Muscle of back (tissue), 11 donors: ENCODE measurements around the gene EPHA4. TPM values are rescaled to one million over a fixed set of nuclear protein-coding genes. Genes with fewer than 3 reads are reported as not detected.

ENCODE experiments used
- DNase-seq, 3 donors: peaks; one replicate each; pipeline versions ENCODE4 v3.0.0 to v3.0.0-alpha.2; 2013
- polyA plus RNA-seq, 10 donors: library from polyadenylated mRNA; unstranded; fragments of 120-200 nt; gene quantifications; one replicate each; pipeline ENCODE4 v1.2.1, GENCODE V29; 2013; ENCODE audit not compliant: insufficient read length in 10 of 10

The EPHA4 gene
- polyA plus RNA-seq, 10 donors = 10.3 to 30.0 (median 19.9) TPM

GRCh38 chr2:221477714-221478484 is 94.2 kb downstream of the EPHA4 start:
- peak in 1 of 3 donors; percentile 63 for DNase-seq

GRCh38 chr2:221476195-221476594 is 95.9 kb downstream of the EPHA4 start:
- no peak for DNase-seq

DNA sequence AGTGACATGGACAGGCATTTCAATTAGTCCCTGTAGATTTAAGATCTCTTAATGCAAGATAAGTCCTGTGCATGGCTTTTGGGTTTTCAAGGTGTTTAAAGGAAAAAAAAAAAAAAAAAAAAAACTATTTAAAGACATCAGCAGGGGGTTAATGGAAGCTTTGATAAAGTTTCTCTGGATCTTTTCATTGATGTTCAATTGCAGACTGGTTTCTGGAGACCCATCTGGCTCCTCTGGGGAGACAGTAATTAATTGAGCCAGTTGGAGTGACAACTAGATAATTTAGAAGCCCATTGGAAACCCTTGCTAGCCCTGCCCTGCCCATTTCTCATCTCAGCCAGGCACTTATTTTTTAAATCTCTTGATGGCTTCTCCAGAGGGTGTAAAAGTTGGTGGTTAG is 98.7 kb downstream of the EPHA4 start:
- DNase-seq = no peak

- no peak for DNase-seq
Measured at GRCh38 chr2:221468317-221468716, 103.8 kb downstream of the EPHA4 start.

GRCh38 chr2:221467610-221468009 is 104.5 kb downstream of the EPHA4 start:
- no peak for DNase-seq

DNA sequence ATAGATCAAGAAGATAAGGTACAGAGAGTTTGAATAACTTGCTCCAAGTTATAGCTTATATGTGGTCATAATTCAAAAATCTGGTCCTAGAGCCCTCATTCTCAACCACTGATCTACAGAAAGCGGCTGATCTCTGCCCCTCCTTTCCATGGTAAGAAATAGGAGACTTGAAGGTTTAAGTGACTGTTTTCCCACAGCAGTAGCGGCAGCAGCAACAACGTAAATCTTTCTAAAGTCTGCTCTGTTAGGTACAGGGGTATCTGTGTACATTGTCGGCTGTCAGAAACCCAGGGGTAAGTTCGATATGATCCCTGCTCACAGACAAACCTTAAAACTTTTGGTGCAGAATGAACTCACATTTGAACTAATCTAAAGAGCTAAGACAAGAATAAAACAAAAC is 105.4 kb downstream of the EPHA4 start:
- no peak for DNase-seq

DNA sequence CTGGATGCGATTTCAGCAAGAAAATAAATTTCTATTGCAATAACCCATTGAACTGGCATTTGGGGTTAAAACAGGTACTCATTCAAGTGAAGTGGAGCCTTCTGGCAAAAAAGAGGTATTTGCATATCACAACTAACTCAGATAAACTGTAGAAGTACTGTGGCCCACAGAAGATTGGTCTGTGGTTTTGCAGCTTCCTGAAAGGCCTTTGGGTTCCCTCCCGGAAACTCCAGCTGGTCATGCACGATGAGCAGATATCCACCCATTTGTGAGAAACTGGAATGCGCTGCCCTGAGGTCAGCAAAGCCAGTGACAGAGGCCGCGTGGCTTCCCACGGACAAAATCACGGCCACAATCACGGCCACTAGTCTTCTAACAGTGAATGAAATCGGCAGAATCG is 106.3 kb downstream of the EPHA4 start:
- DNase-seq = no peak

- no peak for DNase-seq
Measured at GRCh38 chr2:221464971-221465370, 107.1 kb downstream of the EPHA4 start.

- no peak for DNase-seq
Measured at GRCh38 chr2:221463241-221463896, 108.7 kb downstream of the EPHA4 start.

DNA sequence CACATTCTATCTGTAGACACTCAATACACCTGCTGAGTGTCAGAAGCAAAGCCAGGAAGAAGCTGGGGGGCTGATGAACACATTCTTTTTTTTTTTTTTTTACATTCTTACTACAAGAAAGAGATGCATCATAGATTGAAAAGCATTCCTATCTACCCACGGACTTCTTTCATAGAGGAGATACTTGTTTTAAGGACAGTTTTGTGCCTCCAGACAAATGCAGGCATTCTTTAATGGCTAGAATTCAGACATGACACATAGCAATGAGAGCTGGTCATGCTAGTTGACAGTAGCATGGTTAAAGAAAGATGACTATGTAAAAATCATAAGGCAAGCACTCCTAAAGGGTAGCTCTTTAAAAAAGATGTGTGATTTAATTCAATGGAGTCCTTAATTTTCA is 110.2 kb downstream of the EPHA4 start:
- no peak for DNase-seq

GRCh38 chr2:221460136-221460535 is 112.0 kb downstream of the EPHA4 start:
- DNase-seq = no peak

DNA sequence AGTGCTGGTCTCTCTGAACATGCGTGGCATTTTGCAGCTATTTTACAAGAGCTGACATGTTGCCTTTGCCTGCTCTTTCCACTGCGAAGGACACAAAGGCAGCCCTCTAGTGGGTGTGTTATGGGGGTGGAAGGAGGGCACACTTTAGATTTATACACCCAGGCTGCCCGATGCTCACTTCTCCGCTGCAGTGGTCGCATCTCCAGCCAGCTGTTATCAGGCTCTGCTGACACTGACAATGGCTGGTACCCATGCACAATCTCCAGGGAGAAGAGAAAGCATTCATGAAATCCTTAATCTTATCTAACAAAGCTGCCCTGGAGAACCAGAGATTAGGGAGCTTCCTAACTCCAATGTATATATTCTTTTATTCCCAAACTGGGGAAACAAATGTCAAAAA is 113.5 kb downstream of the EPHA4 start:
- DNase-seq = no peak

- no peak for DNase-seq
Measured at GRCh38 chr2:221455214-221455613, 116.9 kb downstream of the EPHA4 start.

- DNase-seq = no peak
Measured at GRCh38 chr2:221454459-221455105, 117.5 kb downstream of the EPHA4 start.

DNA sequence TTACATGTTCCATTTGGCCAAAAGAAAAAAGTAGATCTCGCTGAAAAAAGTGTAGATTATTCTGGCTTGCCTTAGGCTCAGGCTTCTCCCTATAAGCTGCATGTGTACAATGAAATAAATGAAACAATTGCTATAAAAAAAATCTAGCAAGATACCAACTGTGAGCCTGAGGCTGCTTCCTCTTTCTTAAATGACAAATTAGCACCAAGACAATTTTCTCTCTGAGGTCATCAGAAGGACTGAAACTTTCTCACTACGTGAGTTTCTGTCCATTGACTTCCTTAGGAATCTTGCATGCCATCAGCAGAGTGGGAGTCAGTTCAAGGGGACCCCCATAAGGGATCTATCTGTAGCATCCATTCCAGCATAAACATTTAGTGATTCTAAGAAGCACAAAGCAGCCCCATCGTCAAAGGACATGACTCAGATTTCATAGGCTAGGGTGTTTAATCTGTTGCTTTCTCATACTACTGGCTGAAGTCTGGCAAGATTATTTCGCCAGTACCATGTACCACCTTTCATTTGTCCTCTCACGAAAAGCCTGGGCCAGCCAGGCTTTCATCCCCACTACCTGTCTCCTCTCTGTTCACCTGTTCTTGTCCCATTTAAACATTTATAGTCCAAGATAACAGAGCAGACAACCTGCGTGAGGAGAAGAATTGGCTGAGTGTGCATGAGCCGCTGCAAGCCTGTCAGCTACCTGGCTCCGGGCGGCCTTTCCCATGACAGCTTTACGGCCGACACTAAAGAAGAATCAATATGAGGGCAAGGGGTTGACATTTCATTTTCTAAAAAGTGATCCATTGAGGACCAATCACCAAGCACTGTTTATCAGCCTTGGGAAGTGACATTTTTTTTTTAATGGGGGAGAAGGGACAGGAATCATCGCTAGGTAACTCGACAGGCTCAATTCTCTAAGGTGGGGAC is 120.0 kb downstream of the EPHA4 start:
- DNase-seq = no peak

- no peak for DNase-seq
Measured at GRCh38 chr2:221450280-221450679, 121.8 kb downstream of the EPHA4 start.

- DNase-seq = no peak
Measured at GRCh38 chr2:221449406-221449805, 122.7 kb downstream of the EPHA4 start.

GRCh38 chr2:221448844-221449390 is 123.2 kb downstream of the EPHA4 start:
- DNase-seq = no peak

DNA sequence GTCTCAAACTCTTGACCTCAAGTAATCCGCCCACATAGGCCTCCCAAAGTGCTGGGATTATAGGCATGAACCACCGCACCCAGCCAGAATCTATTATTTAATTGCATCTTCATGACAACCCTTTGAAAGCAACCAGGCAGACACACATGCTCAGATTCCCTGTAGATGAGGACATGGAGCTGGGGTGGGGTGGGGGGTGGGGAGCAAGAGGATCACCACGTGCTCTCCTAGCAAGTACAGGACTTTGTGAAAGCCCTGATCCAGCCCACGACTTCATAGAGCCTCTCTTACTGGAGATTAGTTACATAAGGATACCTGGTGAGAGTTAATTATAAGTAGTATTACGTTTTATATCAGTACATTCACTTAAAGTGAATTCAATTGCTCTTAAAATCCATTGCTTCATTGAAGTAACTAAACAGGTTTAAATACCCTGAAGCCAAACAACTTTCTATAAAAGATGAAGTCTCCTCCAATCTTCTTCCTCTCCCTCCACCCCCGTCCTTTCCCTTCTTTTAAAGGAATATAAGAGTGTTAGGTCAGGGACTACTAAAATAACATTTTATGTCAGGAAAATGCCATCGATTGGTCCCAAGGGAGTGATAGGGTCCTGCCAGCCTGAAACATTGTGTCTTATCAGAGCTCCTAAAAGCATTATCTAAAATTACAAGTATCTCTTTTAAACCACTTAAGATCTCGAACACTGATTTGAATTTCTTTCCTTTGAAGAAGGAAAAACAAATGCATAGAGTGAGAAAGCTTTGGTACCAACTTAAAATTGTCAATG is 123.9 kb downstream of the EPHA4 start:
- no peak for DNase-seq

- DNase-seq = no peak
Measured at GRCh38 chr2:221447310-221447709, 124.8 kb downstream of the EPHA4 start.

DNA sequence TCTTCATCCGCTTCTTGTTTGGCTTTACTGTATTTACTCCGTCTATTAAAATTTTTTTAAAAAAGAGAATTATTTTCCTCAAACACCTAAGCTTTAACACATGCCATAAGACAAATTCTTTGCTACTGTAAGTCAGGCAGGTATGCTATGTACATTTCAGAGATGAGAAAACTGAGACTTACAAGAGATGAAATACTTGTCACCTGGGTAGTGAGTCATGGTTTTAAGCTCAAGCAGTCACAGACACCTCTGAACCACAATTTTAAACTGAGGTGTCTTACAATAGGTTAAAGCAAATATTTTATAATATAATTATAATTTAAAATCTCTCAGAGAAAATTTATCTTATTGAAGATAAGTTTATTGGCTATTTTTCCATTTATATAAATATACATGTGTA is 126.0 kb downstream of the EPHA4 start:
- no peak for DNase-seq
